SU-DHL-6 (cell line): ENCODE results near the gene MRPS25.

Experiments
- H2AFZ ChIP-seq: fragments of 200-600 bp; sonication (generic); 2 replicates; pipeline ENCODE4 v1.6.1; 2014; ENCODE audit warnings: low read depth, mild to moderate bottlenecking, moderate library complexity, mixed read lengths, antibody characterized with exemption, low read length; ENCODE audit not compliant: severe bottlenecking
- H3F3A ChIP-seq: fragments of 200-600 bp; shearing (Covaris generic); 2 replicates; pipeline ENCODE4 v1.6.0; 2016; ENCODE audit warnings: antibody characterized with exemption, mild to moderate bottlenecking; ENCODE audit not compliant: insufficient read depth
- H3K27ac ChIP-seq: fragments of 200-600 bp; sonication (generic); 2 replicates; pipeline ENCODE4 v1.5.1; 2016; ENCODE audit warnings: low read depth, mild to moderate bottlenecking, low read length, moderate library complexity, mixed read lengths
- H3K27me3 ChIP-seq: fragments of 200-600 bp; sonication (generic), shearing (Covaris generic); 2 replicates; pipeline ENCODE4 v1.6.0; 2014; ENCODE audit warnings: mild to moderate bottlenecking, low read length
- H3K36me3 ChIP-seq: fragments of 200-600 bp; sonication (generic); 2 replicates; pipeline ENCODE4 v1.6.1; 2014; ENCODE audit warnings: mild to moderate bottlenecking, low read length, mixed read lengths
- H3K4me2 ChIP-seq: fragments of 300-600, 200-600 bp; shearing (Covaris generic), sonication (generic); 2 replicates; pipeline ENCODE4 v1.6.0; 2014; ENCODE audit warnings: low read length, low read depth, mild to moderate bottlenecking; ENCODE audit not compliant: poor library complexity, severe bottlenecking
- H3K4me3 ChIP-seq: fragments of 200-600 bp; sonication (generic); 2 replicates; pipeline ENCODE4 v1.5.1; 2014; ENCODE audit warnings: antibody characterized with exemption, low read length, mild to moderate bottlenecking, mixed read lengths; ENCODE audit not compliant: insufficient read depth, poor library complexity, severe bottlenecking
- H3K79me2 ChIP-seq: fragments of 200-600 bp; sonication (generic); 2 replicates; pipeline ENCODE4 v1.6.1; 2014; ENCODE audit warnings: mild to moderate bottlenecking, low read length, moderate library complexity; ENCODE audit not compliant: insufficient read depth
- H3K9ac ChIP-seq: fragments of 200-600 bp; sonication (generic); 2 replicates; pipeline ENCODE4 v1.7.0; 2014; ENCODE audit warnings: mild to moderate bottlenecking, low read length
- H3K9me2 ChIP-seq: fragments of 200-600 bp; sonication (generic); replicated peaks from 2 replicates; pipeline ENCODE4 v1.6.1; 2014; ENCODE audit warnings: low read length; ENCODE audit not compliant: insufficient read depth
- H3K9me3 ChIP-seq: fragments of 200-600 bp; sonication (generic); 2 replicates; pipeline ENCODE4 v1.6.1; 2014; ENCODE audit warnings: low read length, mixed read lengths; ENCODE audit not compliant: insufficient read depth
- H4K20me1 ChIP-seq: fragments of 200-600 bp; sonication (generic); 2 replicates; pipeline ENCODE4 v1.6.1; 2014; ENCODE audit warnings: low read depth, mild to moderate bottlenecking, antibody characterized with exemption, low read length, moderate library complexity, mixed read lengths
- EZH2phosphoT487 ChIP-seq: fragments of 200-600 bp; sonication (generic), shearing (Covaris generic); conservative IDR thresholded peaks from 2 replicates; pipeline ENCODE4 v1.6.1; 2018; ENCODE audit warnings: mild to moderate bottlenecking, antibody characterized with exemption, low read length, moderate library complexity, mixed read lengths
- TF ChIP-seq, protein P1 (sequence below): fragments of 200-600 bp; sonication (generic); IDR thresholded peaks from one replicate; pipeline ENCODE4 v1.5.1; 2017; ENCODE audit warnings: antibody characterized with exemption, mild to moderate bottlenecking, low read length, moderate library complexity; ENCODE audit not compliant: insufficient read depth, poor library complexity, severe bottlenecking

MRPS25 gene

DNA sequence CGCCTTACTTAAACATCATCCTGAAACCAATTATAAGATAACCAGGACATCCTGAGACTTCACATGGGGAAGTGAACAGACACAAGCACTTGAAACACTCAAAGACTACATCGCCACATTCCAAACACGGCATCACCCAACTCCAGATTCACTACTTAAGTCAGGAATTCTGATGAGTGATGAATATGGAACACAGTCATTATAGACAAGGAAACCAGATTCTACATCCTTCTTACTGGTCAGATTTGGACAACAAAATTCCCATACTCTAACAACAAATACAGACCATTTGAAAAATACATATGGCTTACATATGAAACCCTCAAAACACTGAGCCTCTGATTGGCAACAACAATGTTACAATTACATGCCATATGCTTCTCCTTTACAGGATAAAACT is 46.9 kb upstream of the MRPS25 start:
- H3K27me3 ChIP-seq, result no peaks in the 10 kb centered on the region
- no peaks in the 10 kb centered on the region for H3F3A ChIP-seq
- H2AFZ ChIP-seq, result no peak overlapping the region
- TF ChIP-seq, protein P1, sequence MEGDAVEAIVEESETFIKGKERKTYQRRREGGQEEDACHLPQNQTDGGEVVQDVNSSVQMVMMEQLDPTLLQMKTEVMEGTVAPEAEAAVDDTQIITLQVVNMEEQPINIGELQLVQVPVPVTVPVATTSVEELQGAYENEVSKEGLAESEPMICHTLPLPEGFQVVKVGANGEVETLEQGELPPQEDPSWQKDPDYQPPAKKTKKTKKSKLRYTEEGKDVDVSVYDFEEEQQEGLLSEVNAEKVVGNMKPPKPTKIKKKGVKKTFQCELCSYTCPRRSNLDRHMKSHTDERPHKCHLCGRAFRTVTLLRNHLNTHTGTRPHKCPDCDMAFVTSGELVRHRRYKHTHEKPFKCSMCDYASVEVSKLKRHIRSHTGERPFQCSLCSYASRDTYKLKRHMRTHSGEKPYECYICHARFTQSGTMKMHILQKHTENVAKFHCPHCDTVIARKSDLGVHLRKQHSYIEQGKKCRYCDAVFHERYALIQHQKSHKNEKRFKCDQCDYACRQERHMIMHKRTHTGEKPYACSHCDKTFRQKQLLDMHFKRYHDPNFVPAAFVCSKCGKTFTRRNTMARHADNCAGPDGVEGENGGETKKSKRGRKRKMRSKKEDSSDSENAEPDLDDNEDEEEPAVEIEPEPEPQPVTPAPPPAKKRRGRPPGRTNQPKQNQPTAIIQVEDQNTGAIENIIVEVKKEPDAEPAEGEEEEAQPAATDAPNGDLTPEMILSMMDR, result no peak
- TF ChIP-seq EZH2phosphoT487, result no peak
- H3K9ac ChIP-seq, result no peak overlapping the region
- no peaks in the 10 kb centered on the region for H4K20me1 ChIP-seq
- H3K27ac ChIP-seq, result no peak overlapping the region
- no peak overlapping the region for H3K4me3 ChIP-seq
- H3K79me2 ChIP-seq, result no peaks in the 10 kb centered on the region
- no peaks in the 10 kb centered on the region for H3K9me2 ChIP-seq
- no peaks in the 10 kb centered on the region for H3K36me3 ChIP-seq
- no peaks in the 10 kb centered on the region for H3K9me3 ChIP-seq
- no peak overlapping the region for H3K4me2 ChIP-seq

DNA sequence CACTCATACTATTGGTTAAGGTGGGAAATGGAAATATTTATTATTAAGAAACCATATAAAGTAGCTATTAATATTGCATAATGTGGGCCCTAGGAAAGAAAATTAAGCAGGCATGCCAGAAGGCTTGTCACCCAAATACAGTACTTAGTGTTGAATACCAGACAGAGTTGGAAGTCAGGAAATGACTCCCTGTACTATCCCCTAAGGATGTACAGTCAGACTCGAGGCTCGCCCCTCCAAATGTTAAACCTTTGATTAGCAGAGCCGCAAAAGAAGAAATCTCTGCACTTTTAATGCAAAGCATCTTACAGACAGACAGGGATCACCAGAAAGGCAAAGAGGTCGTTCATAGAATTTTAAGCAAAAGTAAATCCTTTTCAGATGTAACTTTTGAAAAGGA is 45.1 kb upstream of the MRPS25 start:
- no peaks in the 10 kb centered on the region for H3F3A ChIP-seq
- no peak overlapping the region for H3K4me3 ChIP-seq
- H3K9me3 ChIP-seq, result no peaks in the 10 kb centered on the region
- H3K27ac ChIP-seq, result no peak overlapping the region
- no peak overlapping the region for H3K4me2 ChIP-seq
- H3K79me2 ChIP-seq, result no peaks in the 10 kb centered on the region
- H3K36me3 ChIP-seq, result no peaks in the 10 kb centered on the region
- no peak for TF ChIP-seq EZH2phosphoT487
- TF ChIP-seq, protein P1, result no peak
- no peak overlapping the region for H2AFZ ChIP-seq
- no peaks in the 10 kb centered on the region for H3K9me2 ChIP-seq
- H4K20me1 ChIP-seq, result no peaks in the 10 kb centered on the region
- H3K27me3 ChIP-seq, result no peaks in the 10 kb centered on the region
- H3K9ac ChIP-seq, result no peak overlapping the region

DNA sequence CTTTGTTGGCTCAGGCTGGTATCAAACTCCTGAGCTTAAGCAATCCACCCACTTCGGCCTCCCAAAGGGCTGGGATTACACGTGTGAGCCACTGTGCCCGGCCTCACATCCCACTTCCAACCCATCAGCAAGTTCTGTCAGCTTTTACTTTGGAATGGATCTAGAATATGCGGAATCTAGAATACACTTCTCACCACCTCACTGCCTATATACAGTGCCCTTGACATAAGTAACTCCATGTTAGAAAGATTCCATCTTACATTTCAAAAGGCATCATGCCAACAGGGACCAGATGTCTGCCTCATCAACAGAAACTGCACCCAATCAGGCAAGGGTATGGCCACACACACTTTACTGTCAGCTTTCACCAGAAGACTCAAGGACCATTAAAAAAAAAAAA is 43.8 kb upstream of the MRPS25 start:
- H3F3A ChIP-seq, result no peaks in the 10 kb centered on the region
- no peak overlapping the region for H2AFZ ChIP-seq
- H3K4me3 ChIP-seq, result no peak overlapping the region
- H3K4me2 ChIP-seq, result no peak overlapping the region
- no peaks in the 10 kb centered on the region for H4K20me1 ChIP-seq
- no peaks in the 10 kb centered on the region for H3K27me3 ChIP-seq
- H3K27ac ChIP-seq, result no peak overlapping the region
- H3K36me3 ChIP-seq, result no peaks in the 10 kb centered on the region
- no peaks in the 10 kb centered on the region for H3K9me3 ChIP-seq
- no peaks in the 10 kb centered on the region for H3K9me2 ChIP-seq
- H3K9ac ChIP-seq, result no peak overlapping the region
- TF ChIP-seq EZH2phosphoT487, result no peak
- TF ChIP-seq, protein P1, result no peak
- no peaks in the 10 kb centered on the region for H3K79me2 ChIP-seq

DNA sequence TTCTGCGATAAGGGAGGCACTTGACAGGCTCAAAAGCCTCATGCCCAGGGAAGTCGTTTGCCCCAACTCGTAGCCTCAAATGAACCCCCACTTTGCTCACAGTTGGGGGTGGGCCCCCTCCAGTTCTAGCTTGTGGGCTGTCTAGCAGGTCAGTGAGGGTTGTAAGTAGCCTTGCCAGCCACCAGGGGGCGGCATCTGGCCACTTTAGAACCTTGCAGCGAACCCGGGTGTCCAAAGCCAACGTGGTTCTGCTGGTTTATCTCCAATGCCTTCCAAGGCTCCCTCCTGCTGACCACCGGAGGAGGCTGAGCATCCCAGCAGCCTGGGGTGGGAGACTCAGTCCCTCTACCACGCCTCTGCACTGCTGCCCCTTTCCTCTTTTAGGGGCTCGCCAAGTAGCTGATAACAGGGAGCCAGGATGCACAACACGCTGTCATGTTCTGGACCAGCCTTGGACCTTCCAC is 43.0 kb upstream of the MRPS25 start:
- Histone ChIP-seq H3K9me2 (no peaks in the 10 kb centered on the region), H2AFZ (no peak overlapping the region), H3K9me3 (no peaks in the 10 kb centered on the region), H3K27me3 (no peaks in the 10 kb centered on the region), H3K36me3 (no peaks in the 10 kb centered on the region), H3K4me3 (no peak overlapping the region), H3K9ac (no peak overlapping the region), H3K79me2 (no peaks in the 10 kb centered on the region), H3F3A (no peaks in the 10 kb centered on the region), H4K20me1 (no peaks in the 10 kb centered on the region), H3K27ac (no peak overlapping the region), H3K4me2 (no peak overlapping the region)
- TF ChIP-seq, protein P1, result peak; percentile 88
- TF ChIP-seq EZH2phosphoT487, result no peak
